Measurements from ENCODE around the gene FLNB. TPM values are rescaled to one million over a fixed set of nuclear protein-coding genes. Genes with fewer than 3 reads are reported as not detected.

The FLNB gene
- total RNA-seq, 1 experiment from 2014 or later = 126 TPM

DNA sequence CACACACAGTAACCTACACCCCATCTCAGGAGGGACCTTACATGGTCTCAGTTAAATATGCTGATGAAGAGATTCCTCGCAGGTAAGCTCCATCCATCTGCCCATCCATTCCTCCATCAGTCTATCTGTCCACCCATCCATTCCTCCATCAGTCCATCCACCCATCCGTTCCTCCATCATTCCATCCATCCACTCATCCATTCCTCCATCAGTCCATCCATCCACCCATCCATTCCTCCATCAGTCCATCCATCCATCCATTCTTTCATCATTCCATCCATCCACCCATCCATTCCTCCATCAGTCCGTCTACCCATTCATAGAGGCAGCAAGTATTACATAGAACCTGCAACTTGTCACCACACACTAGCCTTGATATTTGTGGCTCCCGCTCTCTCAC is 124.6 kb downstream of the FLNB start:
- no peak for DNase-seq (ENCODE audit: low read depth)

- DNase-seq (ENCODE audit: low read depth) = no peak
Measured at GRCh38 chr3:58134468-58134867, 126.2 kb downstream of the FLNB start.

- no peak for DNase-seq (ENCODE audit: low read depth)
Measured at GRCh38 chr3:58135712-58136543, 127.7 kb downstream of the FLNB start.

DNA sequence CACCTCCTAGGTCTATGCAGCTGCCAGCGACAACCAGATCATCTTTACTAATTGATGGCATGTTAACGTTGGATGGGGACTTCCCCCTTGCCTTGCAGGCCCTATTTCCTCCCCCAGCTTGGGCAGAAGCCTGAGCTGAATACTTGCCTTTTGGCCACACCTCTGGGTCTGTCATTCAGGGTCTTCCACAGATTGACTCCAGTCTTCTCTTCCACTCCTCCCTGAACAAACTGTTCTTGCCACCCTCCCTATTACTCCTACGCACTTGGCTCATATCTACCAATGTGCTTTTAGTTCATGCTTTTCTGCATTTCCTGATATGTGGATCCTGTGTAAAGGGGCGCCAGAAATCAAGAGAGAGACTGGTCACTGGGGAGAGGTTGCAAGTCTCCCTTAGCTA is 129.1 kb downstream of the FLNB start:
- no peak for DNase-seq (ENCODE audit: low read depth)

- no peak for DNase-seq (ENCODE audit: low read depth)
Measured at GRCh38 chr3:58141766-58142345, 133.6 kb downstream of the FLNB start.

DNA sequence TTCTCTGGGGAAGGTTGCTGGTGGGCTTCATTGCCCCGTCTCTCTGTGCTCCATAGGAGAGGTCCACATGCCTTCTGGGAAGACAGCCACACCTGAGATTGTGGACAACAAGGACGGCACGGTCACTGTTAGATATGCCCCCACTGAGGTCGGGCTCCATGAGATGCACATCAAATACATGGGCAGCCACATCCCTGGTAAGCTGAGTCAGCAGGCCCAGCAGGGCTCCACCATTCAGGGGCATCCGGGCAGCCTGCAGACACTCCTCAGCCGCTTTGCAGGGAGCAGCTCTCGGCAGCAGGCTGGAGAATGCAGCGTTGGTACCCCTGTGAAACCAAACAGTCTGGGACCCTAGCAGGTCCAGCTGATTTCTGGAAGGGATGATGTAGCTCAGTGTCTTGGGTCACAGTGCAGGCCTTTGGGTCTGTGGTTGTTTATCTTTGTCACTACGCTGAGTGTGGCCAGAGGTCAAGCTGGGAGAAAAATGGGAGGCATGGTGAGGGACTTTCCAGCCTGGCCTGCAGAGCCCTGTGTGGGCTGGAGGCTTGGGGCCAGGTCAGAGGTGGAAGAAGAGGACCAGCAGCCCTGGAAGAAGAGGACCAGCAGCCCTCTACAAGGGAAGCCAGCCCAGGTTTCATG is 135.3 kb downstream of the FLNB start:
- DNase-seq (ENCODE audit: low read depth) = no peak

DNA sequence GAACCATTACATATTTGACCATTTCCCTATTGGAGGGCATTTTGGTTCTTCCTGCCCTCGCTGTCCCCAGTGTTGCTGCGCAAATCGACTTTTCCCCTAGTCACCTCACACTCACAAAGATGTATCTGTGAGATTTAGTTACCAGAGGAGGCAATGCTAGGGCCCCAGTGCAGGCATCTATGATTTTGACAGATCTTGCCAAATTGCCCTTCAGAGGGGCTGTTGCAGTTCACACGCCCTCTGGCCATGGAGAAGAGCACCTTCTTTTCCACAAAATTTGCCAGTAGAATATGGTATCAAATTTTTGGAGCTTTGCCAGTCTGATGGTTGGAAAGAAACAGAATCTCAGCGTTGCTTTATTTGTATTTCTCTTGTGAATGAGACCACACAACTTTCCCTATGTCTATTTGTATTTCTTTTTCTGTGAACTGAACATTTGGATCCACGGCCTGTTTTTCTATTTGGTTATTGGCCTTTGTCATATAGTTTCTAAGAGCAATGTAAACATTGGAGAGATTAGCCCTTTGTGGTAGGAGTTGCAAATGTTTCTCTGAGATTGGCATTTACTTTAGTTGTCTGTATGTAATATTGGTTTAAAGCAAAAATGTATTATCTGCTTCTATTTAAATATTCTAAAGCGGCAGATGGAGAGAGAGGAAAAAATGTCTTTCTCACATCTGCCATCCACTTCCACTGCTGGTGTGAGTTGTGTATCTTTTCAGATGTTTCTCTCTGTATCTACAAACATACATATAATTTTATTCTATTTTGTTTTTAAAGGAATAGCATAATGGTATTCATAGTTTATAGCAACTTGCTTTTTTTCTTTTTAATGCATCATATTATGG is 136.5 kb downstream of the FLNB start:
- no peak for DNase-seq (ENCODE audit: low read depth)

DNA sequence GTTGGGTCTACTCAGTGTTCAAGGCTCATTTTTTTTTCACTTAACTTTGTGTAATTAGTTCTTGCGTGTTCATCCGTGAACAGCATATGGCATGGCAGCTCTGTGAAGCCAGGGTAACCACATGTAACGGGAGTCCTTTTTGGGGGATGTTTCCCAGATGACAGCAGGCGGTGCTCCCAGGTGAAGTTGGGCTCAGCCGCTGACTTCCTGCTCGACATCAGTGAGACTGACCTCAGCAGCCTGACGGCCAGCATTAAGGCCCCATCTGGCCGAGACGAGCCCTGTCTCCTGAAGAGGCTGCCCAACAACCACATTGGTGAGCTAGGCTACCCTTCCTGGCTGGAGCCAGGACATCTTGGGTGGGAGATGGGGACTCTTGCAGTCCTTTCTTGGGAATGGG is 139.8 kb downstream of the FLNB start:
- DNase-seq (ENCODE audit: low read depth) = no peak

GRCh38 chr3:58150130-58150809 is 142.0 kb downstream of the FLNB start:
- no peak for DNase-seq (ENCODE audit: low read depth)

- DNase-seq (ENCODE audit: low read depth) = no peak
Measured at GRCh38 chr3:58150810-58151199, 142.6 kb downstream of the FLNB start.

GRCh38 chr3:58151637-58152036 is 143.4 kb downstream of the FLNB start:
- no peak for DNase-seq (ENCODE audit: low read depth)

- no peak for DNase-seq (ENCODE audit: low read depth)
Measured at GRCh38 chr3:58152225-58153015, 144.2 kb downstream of the FLNB start.

DNA sequence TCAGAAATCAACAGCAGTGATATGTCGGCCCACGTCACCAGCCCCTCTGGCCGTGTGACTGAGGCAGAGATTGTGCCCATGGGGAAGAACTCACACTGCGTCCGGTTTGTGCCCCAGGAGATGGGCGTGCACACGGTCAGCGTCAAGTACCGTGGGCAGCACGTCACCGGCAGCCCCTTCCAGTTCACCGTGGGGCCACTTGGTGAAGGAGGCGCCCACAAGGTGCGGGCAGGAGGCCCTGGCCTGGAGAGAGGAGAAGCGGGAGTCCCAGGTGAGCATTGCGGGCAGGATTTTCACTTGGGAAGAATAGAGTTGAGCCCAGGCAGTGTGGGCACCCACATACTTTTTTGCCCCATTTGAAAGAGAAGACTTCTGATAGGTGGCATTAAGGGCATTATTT is 145.1 kb downstream of the FLNB start:
- DNase-seq (ENCODE audit: low read depth) = no peak

GRCh38 chr3:58154626-58155449 is 146.6 kb downstream of the FLNB start:
- DNase-seq (ENCODE audit: low read depth) = no peak

- DNase-seq (ENCODE audit: low read depth) = no peak
Measured at GRCh38 chr3:58155838-58156237, 147.6 kb downstream of the FLNB start.

GRCh38 chr3:58157700-58158099 is 149.5 kb downstream of the FLNB start:
- DNase-seq (ENCODE audit: low read depth) = no peak

DNA sequence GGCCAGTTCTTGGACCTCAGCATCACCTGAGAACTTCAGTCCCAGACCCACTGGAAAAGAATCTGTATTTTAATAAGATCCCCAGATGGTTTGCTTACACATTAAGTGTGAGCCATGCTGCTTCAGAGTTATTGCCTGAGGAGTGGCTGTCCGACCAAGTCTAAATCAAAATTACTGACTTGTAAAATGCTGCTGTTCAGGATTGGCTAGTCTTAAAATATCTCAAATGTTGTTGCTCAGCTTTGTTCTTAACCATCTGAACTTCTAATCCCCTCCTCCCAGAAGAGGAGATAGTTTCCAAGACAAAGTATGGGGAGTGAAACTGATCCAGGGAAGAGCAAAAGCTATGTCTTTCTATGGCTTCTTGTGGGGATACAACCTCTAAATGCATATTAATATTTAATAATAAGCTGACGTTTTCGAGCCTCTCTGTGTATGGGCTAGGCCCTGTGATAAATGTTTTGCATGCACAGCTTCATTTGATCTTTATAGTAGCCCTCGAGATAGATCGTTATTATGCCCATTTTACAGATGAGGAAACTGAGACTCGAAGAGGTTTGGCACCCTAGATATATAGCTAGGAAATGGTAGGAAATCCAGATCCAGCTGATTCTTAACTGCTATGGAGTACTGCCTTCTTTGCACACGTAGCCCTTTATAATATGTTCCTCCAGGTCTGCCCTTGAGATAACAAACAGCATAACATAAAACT is 150.4 kb downstream of the FLNB start:
- DNase-seq (ENCODE audit: low read depth) = no peak

GRCh38 chr3:58160399-58160798 is 152.2 kb downstream of the FLNB start:
- DNase-seq (ENCODE audit: low read depth) = no peak
